CD4-positive, alpha-beta T cell treated with Interleukin-1 beta for 1 hour (primary cell): Measurements from ENCODE around the gene RBFOX1.

Source experiments
- DNase-seq, 2 donors: peaks; one replicate each; pipeline ENCODE4 v3.0.0-alpha.2; 2020 to 2022

The RBFOX1 gene

GRCh38 chr16:7376227-7376626 lies 43.6 kb downstream of the RBFOX1 start:
- no peak for DNase-seq

GRCh38 chr16:7377231-7377630 lies 44.6 kb downstream of the RBFOX1 start:
- no peak for DNase-seq

- no peak for DNase-seq
Measured at GRCh38 chr16:7378024-7378695, 45.5 kb downstream of the RBFOX1 start.

GRCh38 chr16:7380441-7380840 lies 47.8 kb downstream of the RBFOX1 start:
- no peak for DNase-seq

- DNase-seq = no peak
Measured at GRCh38 chr16:7380911-7381310, 48.3 kb downstream of the RBFOX1 start.

- DNase-seq = no peak
Measured at GRCh38 chr16:7381671-7382070, 49.0 kb downstream of the RBFOX1 start.

- no peak for DNase-seq
Measured at GRCh38 chr16:7382521-7382920, 49.9 kb downstream of the RBFOX1 start.

GRCh38 chr16:7390974-7391373 lies 58.3 kb downstream of the RBFOX1 start:
- no peak for DNase-seq

GRCh38 chr16:7391694-7392093 lies 59.0 kb downstream of the RBFOX1 start:
- DNase-seq = no peak

- no peak for DNase-seq
Measured at GRCh38 chr16:7392206-7392605, 59.6 kb downstream of the RBFOX1 start.

GRCh38 chr16:7393680-7394079 lies 61.0 kb downstream of the RBFOX1 start:
- no peak for DNase-seq

- DNase-seq = no peak
Measured at GRCh38 chr16:7394720-7395336, 62.2 kb downstream of the RBFOX1 start.

- DNase-seq = no peak
Measured at GRCh38 chr16:7397901-7398300, 65.3 kb downstream of the RBFOX1 start.

GRCh38 chr16:7398536-7398935 lies 65.9 kb downstream of the RBFOX1 start:
- DNase-seq = no peak

- DNase-seq = no peak
Measured at GRCh38 chr16:7399296-7399695, 66.7 kb downstream of the RBFOX1 start.

GRCh38 chr16:7400117-7400890 lies 67.7 kb downstream of the RBFOX1 start:
- DNase-seq = no peak

GRCh38 chr16:7404217-7404616 lies 71.6 kb downstream of the RBFOX1 start:
- no peak for DNase-seq

GRCh38 chr16:7405166-7405565 lies 72.5 kb downstream of the RBFOX1 start:
- no peak for DNase-seq

GRCh38 chr16:7408700-7409365 lies 76.2 kb downstream of the RBFOX1 start:
- DNase-seq = no peak

GRCh38 chr16:7419441-7419840 lies 86.8 kb downstream of the RBFOX1 start:
- DNase-seq = no peak

GRCh38 chr16:7420079-7420478 lies 87.4 kb downstream of the RBFOX1 start:
- no peak for DNase-seq

GRCh38 chr16:7420843-7421242 lies 88.2 kb downstream of the RBFOX1 start:
- DNase-seq = no peak

- DNase-seq = no peak
Measured at GRCh38 chr16:7421578-7421977, 88.9 kb downstream of the RBFOX1 start.
